Fibroblast of skin of back (primary cell): ENCODE results near the gene TBC1D10B.
"Not testable (repeated sequence)": the region's sequence is repeated elsewhere in the genome, so short reads cannot be mapped to it uniquely, and the experiment has no call there.

ENCODE experiments used
- DNase-seq: peaks from one replicate; pipeline ENCODE4 v3.0.0-alpha.2; 2013

TBC1D10B gene

DNA sequence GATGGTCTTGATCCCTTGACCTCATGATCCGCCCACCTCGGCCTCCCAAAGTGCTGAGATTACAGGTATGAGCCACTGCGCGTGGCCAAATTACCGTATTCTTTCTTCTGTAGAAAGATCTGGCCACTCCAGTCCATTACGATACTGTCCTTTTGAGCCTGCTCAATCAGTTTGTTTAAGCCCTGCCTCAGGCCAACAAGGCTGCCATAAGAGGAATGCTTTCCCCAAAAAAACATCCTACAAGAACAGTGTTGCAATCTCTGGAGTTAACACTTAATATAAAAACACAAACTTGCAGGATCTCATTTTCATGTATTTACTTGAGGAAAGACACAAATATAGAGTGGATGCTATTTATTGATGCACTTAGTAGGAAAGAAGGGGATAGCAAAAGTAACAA, 46.1 kb downstream of the TBC1D10B start:
- not testable (repeated sequence) for DNase-seq

DNA sequence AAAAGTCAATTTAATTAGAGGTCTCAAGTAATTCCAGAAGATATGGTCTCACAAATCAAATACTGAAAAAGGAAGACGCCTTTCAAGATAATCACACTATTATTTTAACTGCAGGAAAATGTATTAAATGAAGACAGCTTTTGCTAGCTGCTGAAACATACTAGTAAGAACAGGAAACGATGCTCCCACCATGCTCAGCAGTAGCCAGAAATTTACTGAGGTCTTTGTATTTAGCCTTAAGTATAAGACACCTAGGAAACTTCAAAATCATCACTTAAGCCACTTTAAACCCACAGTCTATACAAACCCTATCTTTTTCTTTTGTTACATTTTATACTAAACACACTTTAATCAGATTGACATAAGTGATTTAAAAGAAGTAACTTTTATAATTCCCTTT, 51.6 kb downstream of the TBC1D10B start:
- not testable (repeated sequence) for DNase-seq

DNA sequence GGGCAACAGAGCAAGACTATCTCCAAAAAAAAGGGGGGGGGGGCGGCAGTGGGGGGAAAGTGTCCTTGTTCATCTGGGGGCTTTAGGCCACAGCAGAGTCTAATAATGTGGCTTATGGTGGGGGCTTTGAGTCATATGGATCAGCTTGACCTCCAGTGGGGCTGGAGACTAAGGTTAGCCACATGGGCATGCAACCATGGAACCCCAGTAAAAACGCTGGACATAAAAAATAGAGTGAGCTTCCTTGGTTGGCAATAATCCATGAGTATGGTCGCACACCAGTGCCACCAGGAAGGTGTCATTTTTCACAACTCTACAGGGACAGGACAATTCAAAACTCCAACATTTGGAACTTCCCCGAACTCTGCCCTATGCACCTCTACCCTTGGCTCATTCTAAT, 59.4 kb downstream of the TBC1D10B start:
- DNase-seq = not testable (repeated sequence)

DNA sequence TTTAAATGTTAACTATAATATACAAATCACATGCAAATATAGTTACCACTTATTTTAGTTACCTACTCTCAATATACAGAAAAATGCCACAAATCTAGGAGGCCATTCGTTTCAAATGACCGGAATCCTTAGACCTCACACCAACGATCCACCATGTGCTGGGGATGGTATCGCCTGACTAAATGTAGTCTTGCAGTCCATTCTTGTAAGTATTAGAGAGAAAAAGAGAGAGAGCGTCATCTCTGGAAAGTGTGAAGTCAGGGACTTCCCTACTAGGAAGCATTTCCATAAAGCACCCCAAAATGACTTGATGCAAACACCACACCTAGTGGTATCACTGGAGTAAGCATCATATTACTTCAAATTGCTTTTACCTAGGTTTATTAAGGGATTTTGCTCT, 61.0 kb downstream of the TBC1D10B start:
- not testable (repeated sequence) for DNase-seq
